Thoracic aorta (tissue), 2 donors: ENCODE results near the gene LYST. TPM values are rescaled to one million over a fixed set of nuclear protein-coding genes. Genes with fewer than 3 reads are reported as not detected.

Experiments
- ATAC-seq: fragments of 150-250 bp; one replicate; pipeline ENCODE4 v1.8.0; 2017; ENCODE audit warnings: low read depth; ENCODE audit not compliant: insufficient number of reproducible peaks, low FRiP score
- DNase-seq: peaks from one replicate; pipeline ENCODE4 v3.0.0-alpha.2; 2020; ENCODE audit warnings: low spot score
- H3K27ac ChIP-seq, 2 donors: fragments of 200-600 bp; sonication (generic); 1 replicate in 1 of 2; 2 replicates in 1 of 2; pipeline ENCODE4 v1.5.1; 2016; ENCODE audit warnings: mild to moderate bottlenecking in 2 of 2, moderate library complexity in 2 of 2
- H3K27me3 ChIP-seq: fragments of 200-600 bp; sonication (generic); replicated peaks from 2 replicates; pipeline ENCODE4 v1.6.0; 2016; ENCODE audit warnings: mild to moderate bottlenecking; ENCODE audit not compliant: insufficient read depth
- H3K36me3 ChIP-seq: fragments of 200-600 bp; sonication (generic); one replicate; pipeline ENCODE4 v1.5.1; 2016
- H3K4me1 ChIP-seq, 2 donors: fragments of 200-600 bp; sonication (generic); 1 replicate in 1 of 2; 2 replicates in 1 of 2; pipeline versions ENCODE4 v1.5.1 to v1.6.0; 2016; ENCODE audit warnings: low read depth in 2 of 2, mild to moderate bottlenecking in 1 of 2; ENCODE audit not compliant: control insufficient read depth in 1 of 2
- H3K4me3 ChIP-seq: fragments of 200-600 bp; sonication (generic); 2 replicates; pipeline ENCODE4 v1.5.1; 2016; ENCODE audit warnings: mild to moderate bottlenecking
- H3K9me3 ChIP-seq: fragments of 200-600 bp; sonication (generic); 2 replicates; pipeline ENCODE4 v1.5.1; 2016
- CTCF ChIP-seq: fragments of 200-600 bp; sonication (generic); IDR thresholded peaks from one replicate; pipeline ENCODE4 v1.5.1; 2019; ENCODE audit warnings: antibody characterized with exemption
- total RNA-seq, 2 donors: library from RNA; depleted of rRNA; stranded (reverse); fragments of >200 nt; gene quantifications; one replicate each; pipeline versions ENCODE4 v1.1.0 to v1.2.3, GENCODE V29; 2016

Gene LYST
- total RNA-seq, 2 donors from 2014 or later: 32.5 to 32.8 TPM

GRCh38 chr1:235832011-235832410 is 34.7 kb downstream of the LYST start:
- H3K4me1 ChIP-seq: peaks cover 0 to 8% of the 10 kb centered on the region in 2 donors
- H3K27me3 ChIP-seq: no peaks in the 10 kb centered on the region
- H3K9me3 ChIP-seq: no peaks in the 10 kb centered on the region
- H3K36me3 ChIP-seq: no peaks in the 10 kb centered on the region
- DNase-seq (no peak), ATAC-seq (no peak)
- no peak for TF ChIP-seq CTCF
- H3K27ac ChIP-seq: no peak overlapping the region
- no peak overlapping the region for H3K4me3 ChIP-seq

DNA sequence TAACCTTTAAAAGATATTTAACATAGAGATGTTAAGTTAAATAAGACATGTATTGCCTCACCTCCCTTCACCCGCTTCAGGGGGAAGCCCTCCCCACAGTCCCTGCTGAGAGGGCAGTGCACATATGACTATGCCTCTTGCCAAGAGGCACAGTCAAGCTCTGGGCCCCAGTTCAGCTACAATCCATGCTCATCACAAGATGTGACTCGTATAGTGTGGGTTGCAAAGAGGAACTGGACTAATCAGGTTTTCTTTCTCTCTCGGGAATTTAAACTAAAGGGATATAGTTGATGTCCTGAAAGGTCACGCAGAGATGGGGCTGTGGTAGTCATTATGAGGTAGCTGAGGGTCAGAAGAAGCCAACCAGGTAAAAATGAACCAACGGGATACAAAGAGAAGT is 35.6 kb downstream of the LYST start:
- TF ChIP-seq CTCF: no peak
- Histone ChIP-seq H3K4me3 (no peak overlapping the region), H3K4me1 (peaks cover 0 to 8% of the 10 kb centered on the region in 2 donors), H3K36me3 (peaks cover 4% of the 10 kb centered on the region), H3K9me3 (no peaks in the 10 kb centered on the region), H3K27me3 (no peaks in the 10 kb centered on the region), H3K27ac (no peak overlapping the region)
- no peak for DNase-seq
- no peak for ATAC-seq

DNA sequence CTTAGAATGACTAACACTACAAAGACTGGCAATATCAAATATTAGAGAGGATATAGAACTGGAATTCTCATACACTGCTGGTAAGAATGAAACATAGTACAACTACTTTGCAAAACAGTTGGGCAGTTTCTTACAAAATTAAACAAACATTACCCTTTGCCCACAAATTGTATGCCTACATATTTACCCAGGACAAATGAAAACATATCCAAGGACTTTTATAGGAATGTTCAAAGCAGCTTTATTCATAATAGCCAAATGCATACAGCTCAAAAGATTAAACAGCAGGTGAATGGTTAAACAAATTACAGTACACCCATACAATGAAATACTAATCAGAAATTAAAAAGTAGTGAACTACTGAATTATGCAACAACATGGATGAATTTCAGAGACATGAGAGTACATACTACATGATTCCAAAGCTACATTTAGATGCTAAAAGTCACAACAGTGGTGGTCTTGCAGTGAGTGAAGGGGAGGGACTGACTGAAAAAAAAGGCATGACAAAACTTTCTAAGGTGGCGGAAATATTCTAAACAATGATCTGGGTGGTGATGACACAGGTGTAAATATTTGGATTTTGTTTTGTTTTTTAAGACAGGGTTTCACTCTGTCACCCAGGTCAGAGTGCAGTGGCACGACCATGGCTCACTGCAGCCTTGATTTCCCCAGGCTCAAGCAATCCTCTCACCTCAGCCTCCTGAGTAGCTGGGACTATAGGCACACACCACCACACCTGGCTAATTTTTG is 40.4 kb downstream of the LYST start:
- no peak for TF ChIP-seq CTCF
- Histone ChIP-seq H3K4me3 (no peak overlapping the region), H3K9me3 (no peaks in the 10 kb centered on the region), H3K4me1 (no peaks in the 10 kb centered on the region), H3K27ac (no peak overlapping the region), H3K36me3 (peaks cover 4% of the 10 kb centered on the region), H3K27me3 (no peaks in the 10 kb centered on the region)
- DNase-seq: no peak
- no peak for ATAC-seq

DNA sequence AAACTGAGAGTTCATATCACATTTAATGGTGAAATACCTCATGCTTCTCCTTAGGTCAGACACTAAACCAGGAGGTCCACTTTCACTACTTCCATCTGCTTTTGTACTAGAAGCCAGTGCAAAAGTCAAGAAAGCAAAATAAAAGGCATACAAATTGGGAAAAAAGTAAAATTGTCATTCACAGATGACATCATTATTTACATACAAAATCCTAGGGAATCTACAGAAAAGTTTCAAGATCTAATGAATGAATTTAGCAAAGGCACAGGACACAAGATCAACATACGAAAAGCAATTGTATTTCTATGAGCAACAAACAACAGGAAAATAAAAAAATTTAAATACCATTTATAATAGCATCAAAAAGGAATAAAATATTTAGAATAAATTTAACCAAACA is 41.5 kb downstream of the LYST start:
- H3K36me3 ChIP-seq: peaks cover 4% of the 10 kb centered on the region
- H3K4me1 ChIP-seq: no peaks in the 10 kb centered on the region
- DNase-seq (no peak), ATAC-seq (no peak)
- no peak overlapping the region for H3K4me3 ChIP-seq
- TF ChIP-seq CTCF: no peak
- no peak overlapping the region for H3K27ac ChIP-seq
- no peaks in the 10 kb centered on the region for H3K27me3 ChIP-seq
- no peaks in the 10 kb centered on the region for H3K9me3 ChIP-seq

- TF ChIP-seq CTCF: no peak
- H3K27me3 ChIP-seq: no peaks in the 10 kb centered on the region
Measured at GRCh38 chr1:235823684-235824083, 43.0 kb downstream of the LYST start.

More at GRCh38 chr1:235823684-235824083, 43.0 kb downstream of the LYST start:
- Histone ChIP-seq H3K9me3 (no peaks in the 10 kb centered on the region), H3K27ac (no peak overlapping the region), H3K4me3 (no peak overlapping the region), H3K36me3 (peaks cover 4% of the 10 kb centered on the region), H3K4me1 (no peaks in the 10 kb centered on the region)
- ATAC-seq (no peak), DNase-seq (no peak)
